Fibroblast of pulmonary artery (primary cell): ENCODE data around the gene VPS8.

Experiments
- DNase-seq: peaks from one replicate; pipeline ENCODE4 v3.0.0-alpha.2; 2010; ENCODE audit warnings: low read depth
- H3K4me3 ChIP-seq: replicated peaks from 2 replicates; pipeline ENCODE4 v1.5.1; 2011; ENCODE audit warnings: low read depth, mild to moderate bottlenecking, control low read depth, low read length, moderate library complexity
- CTCF ChIP-seq: IDR thresholded peaks from 2 replicates; pipeline ENCODE4 v1.5.1; 2011; ENCODE audit warnings: mild to moderate bottlenecking, control low read depth, low read length, inconsistent platforms; ENCODE audit errors: missing control alignments

Gene VPS8

GRCh38 chr3:184811034-184811433 is 932 bp upstream of the VPS8 start:
- no peak overlapping the region for H3K4me3 ChIP-seq
- DNase-seq: no peak
- no peak for TF ChIP-seq CTCF

DNA sequence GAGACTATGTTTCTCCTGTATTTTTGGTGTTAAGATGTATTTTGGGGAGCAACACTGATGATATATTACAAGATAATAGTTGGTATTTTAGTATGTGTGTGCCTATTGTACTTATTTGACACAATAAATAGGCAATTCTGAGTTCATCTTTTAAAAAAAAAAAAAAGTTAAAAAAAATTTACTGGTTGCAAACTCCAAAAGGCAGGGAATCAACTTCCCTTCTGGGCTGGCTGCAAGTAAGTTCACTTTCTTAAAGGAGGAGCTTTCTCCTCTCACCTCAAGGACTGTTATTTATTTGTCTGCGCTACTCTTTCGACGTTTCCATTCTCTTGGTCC is 335 bp upstream of the VPS8 start:
- DNase-seq: no peak
- peak overlapping the region; percentile 92 for H3K4me3 ChIP-seq
- TF ChIP-seq CTCF: no peak

DNA sequence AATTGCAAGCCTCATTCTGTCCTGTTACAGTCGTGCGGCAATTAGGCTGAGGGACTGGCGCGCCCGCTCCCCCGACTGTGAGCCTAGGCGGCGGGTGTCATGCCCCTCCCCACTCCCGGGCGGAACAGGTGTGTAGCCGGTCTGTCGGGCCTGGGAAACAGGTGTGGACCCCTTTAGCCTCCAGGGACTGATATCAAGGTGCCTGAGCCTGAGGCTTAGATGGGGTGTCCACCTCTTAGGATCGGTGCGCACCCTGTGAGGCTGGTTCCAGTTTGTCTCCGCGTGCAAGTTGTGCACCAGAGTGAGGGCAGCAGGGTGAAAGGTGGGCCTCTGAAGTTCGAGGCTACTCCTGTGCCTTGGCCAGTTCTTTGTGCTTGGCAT is 686 bp downstream of the VPS8 start:
- no peak for TF ChIP-seq CTCF
- H3K4me3 ChIP-seq: peak overlapping the region; percentile 92
- no peak for DNase-seq

GRCh38 chr3:184813357-184813756 is 1.4 kb downstream of the VPS8 start:
- H3K4me3 ChIP-seq: peak overlapping the region; percentile 92
- no peak for TF ChIP-seq CTCF
- DNase-seq: no peak

- H3K4me3 ChIP-seq: no peak overlapping the region
- no peak for DNase-seq
- no peak for TF ChIP-seq CTCF
Observed at GRCh38 chr3:184814214-184814613, 2.2 kb downstream of the VPS8 start.

- peak; percentile 74 for DNase-seq
Observed at GRCh38 chr3:184815046-184815930, 3.3 kb downstream of the VPS8 start.

More at GRCh38 chr3:184815046-184815930, 3.3 kb downstream of the VPS8 start:
- H3K4me3 ChIP-seq: no peak overlapping the region
- no peak for TF ChIP-seq CTCF
